GM18511 (cell line): ENCODE results near the gene ARL3.

Source experiments
- ATAC-seq: cut with Tn5 transposase; IDR thresholded peaks from one replicate; pipeline ENCODE4 v1.9.1; 2021; ENCODE audit warnings: mild to moderate bottlenecking, moderate library complexity; ENCODE audit not compliant: unreplicated experiment

ARL3 gene

GRCh38 chr10:102653060-102653459, 61.1 kb downstream of the ARL3 start:
- ATAC-seq = no peak

DNA sequence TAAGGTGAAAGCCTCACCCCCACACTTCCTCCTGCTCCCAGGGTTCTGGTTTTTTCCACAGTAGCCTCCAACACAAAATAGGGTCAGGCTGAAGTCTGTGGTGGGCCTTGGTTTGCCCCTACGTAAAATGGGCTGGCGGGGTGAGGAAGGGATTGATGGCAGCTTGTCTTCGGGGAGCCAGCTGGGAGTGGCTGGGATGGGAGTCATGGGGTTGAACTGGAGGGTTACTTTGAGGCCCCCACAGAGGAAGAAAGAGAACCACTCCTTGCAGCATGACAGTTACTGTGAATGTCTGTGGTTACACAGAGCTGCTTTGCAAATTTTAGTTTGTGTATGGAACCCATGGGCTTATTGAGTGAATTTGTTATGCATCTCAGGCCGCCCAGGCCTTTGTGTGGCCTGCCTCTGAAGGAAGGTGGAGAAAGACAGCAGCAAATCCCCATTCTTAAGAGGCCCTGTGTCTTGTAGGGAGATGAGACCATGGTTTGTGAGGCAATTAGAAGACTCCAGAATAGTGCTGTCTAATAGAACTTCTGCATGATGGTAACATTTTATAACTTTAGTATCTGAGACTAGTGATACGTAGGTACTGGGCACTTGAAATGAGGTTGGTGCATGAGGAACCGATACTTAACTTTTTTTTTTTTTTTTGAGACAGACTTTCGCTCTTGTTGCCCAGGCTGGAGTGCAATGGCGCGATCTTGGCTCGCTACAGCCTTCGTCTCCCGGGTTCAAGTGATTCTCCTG, 61.9 kb downstream of the ARL3 start:
- ATAC-seq = peak; percentile 59

- peak; percentile 7 for ATAC-seq
Measured at GRCh38 chr10:102651455-102652169, 62.6 kb downstream of the ARL3 start.

- no peak for ATAC-seq
Measured at GRCh38 chr10:102650655-102651454, 63.3 kb downstream of the ARL3 start.

DNA sequence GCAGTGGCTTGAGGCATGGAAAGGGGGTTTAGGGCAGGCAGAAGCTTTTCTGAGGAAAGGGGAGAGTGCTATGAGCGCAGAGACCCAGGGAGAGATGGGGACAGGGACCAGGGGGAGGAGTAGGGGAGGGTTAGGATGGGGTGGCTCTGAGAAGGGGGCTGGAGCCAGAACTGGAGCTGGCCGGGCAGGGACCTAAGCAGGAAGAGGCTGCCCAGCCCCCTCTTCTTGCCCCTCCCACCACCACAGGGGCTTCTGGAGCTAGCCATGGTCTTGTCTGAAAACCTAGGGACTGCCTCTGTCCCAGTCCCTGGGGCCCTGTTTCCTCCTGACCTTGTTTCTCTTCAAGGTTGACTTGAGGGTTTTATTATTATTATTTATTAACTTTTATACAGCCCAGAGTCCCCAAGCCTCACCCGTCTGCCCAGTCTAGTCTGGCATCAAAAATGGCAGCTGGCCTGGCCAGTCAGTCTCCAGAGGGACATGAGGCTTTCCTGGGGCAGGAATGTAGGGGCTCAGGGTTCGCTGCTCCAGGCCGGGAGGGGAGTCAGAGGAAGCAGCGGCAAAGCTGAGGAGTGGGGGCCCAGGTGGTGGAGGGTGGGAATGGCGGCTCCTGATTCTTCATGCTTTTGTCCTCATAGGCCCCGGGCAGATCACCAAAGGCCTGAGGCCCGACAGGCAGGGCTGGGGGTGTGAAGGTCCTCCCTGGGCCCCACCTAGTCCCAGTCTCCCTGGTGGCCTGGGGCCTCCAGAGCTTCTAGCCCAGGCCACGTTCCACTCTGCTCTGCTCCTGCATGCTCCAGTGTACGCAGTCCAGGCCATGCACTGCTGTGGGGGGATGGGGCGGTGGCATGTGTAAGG, 64.2 kb downstream of the ARL3 start:
- no peak for ATAC-seq

- ATAC-seq = no peak
Measured at GRCh38 chr10:102648889-102649796, 65.1 kb downstream of the ARL3 start.

- no peak for ATAC-seq
Measured at GRCh38 chr10:102648269-102648888, 65.8 kb downstream of the ARL3 start.

DNA sequence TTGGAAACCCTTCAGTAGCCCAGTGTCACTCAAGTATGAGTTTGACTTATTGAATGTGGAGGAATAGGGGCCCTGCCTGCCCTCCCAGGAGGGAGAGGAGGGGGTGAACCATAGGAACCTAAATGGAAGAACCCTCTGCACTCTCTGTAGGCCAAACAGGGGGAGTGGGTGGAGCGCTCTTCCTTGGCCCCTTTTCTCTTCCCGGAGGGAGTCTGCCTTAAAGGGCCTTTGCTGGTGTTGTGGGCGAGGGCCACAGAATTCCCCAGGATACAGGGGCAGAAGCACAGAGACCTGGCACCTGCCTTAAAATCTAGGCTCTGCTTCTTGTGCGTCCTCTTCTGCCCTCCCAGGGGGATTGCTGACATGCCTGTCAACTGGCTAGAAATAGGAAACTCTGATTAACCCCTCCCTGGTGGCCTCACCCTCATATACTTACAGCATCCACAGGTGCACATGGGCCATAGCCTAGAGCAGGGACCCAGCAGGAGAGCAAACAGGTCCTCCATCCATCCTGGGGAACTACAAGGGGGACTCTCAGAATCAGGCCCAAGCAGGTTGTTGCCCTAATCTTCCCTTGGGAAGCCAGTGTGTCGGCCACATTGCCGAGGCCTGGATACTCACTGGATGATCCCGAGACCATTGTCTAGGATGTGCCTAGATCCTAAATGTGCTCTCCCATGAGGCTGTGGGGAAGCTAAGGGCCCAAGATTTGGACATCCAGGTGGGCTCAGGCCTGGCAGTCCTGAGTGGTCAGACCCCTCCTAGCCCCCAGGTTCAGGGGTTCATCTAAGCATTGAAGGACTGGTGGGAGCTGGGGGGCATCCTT, 66.5 kb downstream of the ARL3 start:
- no peak for ATAC-seq

GRCh38 chr10:102646610-102647442, 67.4 kb downstream of the ARL3 start:
- ATAC-seq = no peak

DNA sequence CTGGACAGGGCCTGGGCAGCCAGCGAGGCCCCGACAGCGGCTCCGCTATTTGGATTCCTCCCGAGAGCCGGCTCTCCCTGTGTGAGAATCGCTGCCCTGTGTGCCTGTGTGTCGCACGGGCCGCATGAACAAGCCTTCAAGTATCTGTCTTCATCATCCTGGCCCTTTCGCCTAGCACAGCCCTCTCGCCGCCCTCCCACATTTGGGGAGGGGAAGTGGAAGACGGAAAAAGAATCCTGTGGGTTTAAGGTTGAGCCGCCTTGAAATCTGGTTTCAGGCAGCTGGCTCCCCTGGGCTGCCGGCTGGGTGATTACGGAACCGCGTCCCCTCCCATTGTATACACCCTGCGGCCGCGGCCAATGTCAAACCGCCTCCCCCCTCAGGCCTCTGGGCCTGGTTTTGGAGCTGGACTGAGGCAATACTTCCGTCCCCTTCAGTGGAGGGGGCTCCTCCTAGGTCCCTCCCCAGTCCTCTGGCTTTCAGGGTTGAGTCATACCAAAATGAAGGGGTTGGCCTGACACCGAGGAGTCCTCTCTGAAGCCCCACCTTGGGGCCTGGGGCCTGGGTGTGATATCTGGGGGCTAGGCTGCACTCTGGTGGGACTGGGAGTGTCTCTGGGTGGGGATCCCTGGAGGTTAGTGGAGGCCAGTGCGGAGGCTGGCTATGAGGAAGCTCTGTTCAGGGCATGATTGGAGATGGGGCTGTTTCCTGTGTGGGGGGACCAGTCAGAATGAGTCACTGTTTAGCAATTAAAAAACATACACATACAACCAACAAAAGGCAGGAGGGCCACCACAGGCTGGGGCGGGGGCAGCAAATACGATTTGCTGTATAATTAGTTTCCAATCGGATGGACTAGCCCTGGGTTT, 68.2 kb downstream of the ARL3 start:
- ATAC-seq = peak; percentile 42

DNA sequence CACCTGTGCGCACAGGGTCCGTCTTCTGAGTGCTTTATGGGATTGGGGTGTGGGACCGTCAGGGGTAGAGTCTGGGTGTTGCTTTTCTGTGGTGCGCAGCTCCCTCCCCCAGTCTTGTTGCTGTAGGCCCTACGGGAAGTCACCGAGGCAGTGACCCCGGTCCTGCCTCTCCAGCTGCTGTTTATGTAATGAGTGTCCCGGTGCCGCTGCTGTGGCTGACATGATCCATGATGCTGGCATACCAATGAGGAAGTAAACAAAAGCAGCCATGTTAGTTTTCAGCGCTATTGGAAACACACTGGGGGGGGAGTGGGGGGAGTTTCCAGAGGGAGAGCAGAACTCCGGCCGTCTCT, 68.8 kb downstream of the ARL3 start:
- no peak for ATAC-seq

DNA sequence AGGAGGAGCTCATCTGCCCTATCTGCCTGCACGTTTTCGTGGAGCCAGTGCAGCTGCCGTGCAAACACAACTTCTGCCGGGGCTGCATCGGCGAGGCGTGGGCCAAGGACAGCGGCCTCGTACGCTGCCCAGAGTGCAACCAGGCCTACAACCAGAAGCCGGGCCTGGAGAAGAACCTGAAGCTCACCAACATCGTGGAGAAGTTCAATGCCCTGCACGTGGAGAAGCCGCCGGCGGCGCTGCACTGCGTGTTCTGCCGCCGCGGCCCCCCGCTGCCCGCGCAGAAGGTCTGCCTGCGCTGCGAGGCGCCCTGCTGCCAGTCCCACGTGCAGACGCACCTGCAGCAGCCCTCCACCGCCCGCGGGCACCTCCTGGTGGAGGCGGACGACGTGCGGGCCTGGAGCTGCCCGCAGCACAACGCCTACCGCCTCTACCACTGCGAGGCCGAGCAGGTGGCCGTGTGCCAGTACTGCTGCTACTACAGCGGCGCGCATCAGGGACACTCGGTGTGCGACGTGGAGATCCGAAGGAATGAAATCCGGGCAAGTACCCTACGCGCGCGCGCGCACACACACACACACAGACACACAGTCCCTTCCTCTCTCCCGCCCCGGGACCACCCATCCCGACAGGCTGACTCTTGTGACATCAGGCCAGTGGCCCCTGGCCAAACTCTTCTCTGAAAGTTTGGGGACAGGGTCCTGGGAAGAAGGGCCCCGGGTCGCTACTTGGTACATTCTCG, 69.4 kb downstream of the ARL3 start:
- no peak for ATAC-seq

- ATAC-seq = no peak
Measured at GRCh38 chr10:102644066-102644645, 70.0 kb downstream of the ARL3 start, which contains the start of gene TRIM8. Gene TRIM8 (plus strand): TSS chr10:102644479. CDS start chr10:102644618, 139 bp downstream.

GRCh38 chr10:102643336-102644065, 70.7 kb downstream of the ARL3 start:
- no peak for ATAC-seq
